MM.1S (cell line): ENCODE measurements around the gene RXRA.

ENCODE experiments used
- DNase-seq: peaks from one replicate; pipeline ENCODE4 v3.0.0-alpha.2; 2015
- H2AFZ ChIP-seq: fragments of 300-600 bp; sonication (generic); 2 replicates; pipeline ENCODE4 v1.6.0; 2016; ENCODE audit warnings: antibody characterized with exemption, low read length
- H3F3A ChIP-seq: fragments of 300-600 bp; sonication (generic); 2 replicates; pipeline ENCODE4 v1.6.1; 2016; ENCODE audit warnings: mild to moderate bottlenecking, antibody characterized with exemption, low read length, moderate library complexity, mixed read lengths; ENCODE audit not compliant: insufficient read depth
- H3K27ac ChIP-seq: fragments of 300-600 bp; sonication (generic); 2 replicates; pipeline ENCODE4 v1.5.1; 2016; ENCODE audit warnings: mild to moderate bottlenecking, low read length
- H3K27me3 ChIP-seq: fragments of 300-600 bp; sonication (generic); replicated peaks from 2 replicates; pipeline ENCODE4 v1.6.0; 2016; ENCODE audit warnings: low read length; ENCODE audit not compliant: insufficient read depth
- H3K36me3 ChIP-seq: fragments of 300-600 bp; sonication (generic); replicated peaks from 2 replicates; pipeline ENCODE4 v1.6.1; 2016; ENCODE audit warnings: mild to moderate bottlenecking, low read length, mixed read lengths; ENCODE audit not compliant: insufficient read depth
- H3K4me1 ChIP-seq: fragments of 300-600 bp; sonication (generic); 2 replicates; pipeline ENCODE4 v1.6.1; 2016; ENCODE audit warnings: low read length, mixed read lengths
- H3K4me2 ChIP-seq: fragments of 300-600 bp; sonication (generic); 2 replicates; pipeline ENCODE4 v1.6.0; 2016; ENCODE audit warnings: low read depth, low read length
- H3K4me3 ChIP-seq: fragments of 300-600 bp; sonication (generic); 2 replicates; pipeline ENCODE4 v1.5.1; 2016; ENCODE audit warnings: low read length, mixed read lengths
- H3K79me2 ChIP-seq: fragments of 300-600 bp; sonication (generic); 2 replicates; pipeline ENCODE4 v1.6.1; 2016; ENCODE audit warnings: mixed run types, low read length, mixed read lengths
- H3K9ac ChIP-seq: fragments of 300-600 bp; sonication (generic); 2 replicates; pipeline ENCODE4 v1.6.1; 2016; ENCODE audit warnings: low read length, mixed read lengths
- H3K9me2 ChIP-seq: fragments of 300-600 bp; sonication (generic); replicated peaks from 2 replicates; pipeline ENCODE4 v1.6.1; 2016; ENCODE audit warnings: mild to moderate bottlenecking, low read length, mixed read lengths; ENCODE audit not compliant: insufficient read depth
- H3K9me3 ChIP-seq: fragments of 300-600 bp; sonication (generic); replicated peaks from 2 replicates; pipeline ENCODE4 v1.6.1; 2016; ENCODE audit warnings: mild to moderate bottlenecking, low read length, mixed read lengths; ENCODE audit not compliant: insufficient read depth
- H4K20me1 ChIP-seq: fragments of 300-600 bp; sonication (generic); 2 replicates; pipeline ENCODE4 v1.6.1; 2016; ENCODE audit warnings: mild to moderate bottlenecking, low read length, moderate library complexity, mixed read lengths; ENCODE audit not compliant: insufficient read depth
- CTCF ChIP-seq: fragments of 300-600 bp; sonication (generic); IDR thresholded peaks from 2 replicates; pipeline ENCODE4 v1.5.1; 2016; ENCODE audit warnings: antibody characterized with exemption, low read length, mixed read lengths
- EZH2 ChIP-seq: fragments of 300-600 bp; sonication (generic); optimal IDR thresholded peaks from 2 replicates; pipeline ENCODE3; 2017; ENCODE audit warnings: low read depth, mild to moderate bottlenecking, antibody characterized with exemption, low read length, mixed read lengths
- EZH2phosphoT487 ChIP-seq: fragments of 300-600 bp; sonication (generic); IDR thresholded peaks from 2 replicates; pipeline ENCODE4 v1.6.1; 2018; ENCODE audit warnings: antibody characterized with exemption, low read length

RXRA gene

GRCh38 chr9:134330590-134330989, 4.3 kb downstream of the RXRA start:
- Histone ChIP-seq H3K4me2 (no peak overlapping the region), H3K36me3 (no peaks in the 10 kb centered on the region), H3K9ac (no peak overlapping the region), H3K27ac (no peak overlapping the region), H4K20me1 (peaks cover 3% of the 10 kb centered on the region; the same call in 1 of the 2 replicates), H2AFZ (no peak overlapping the region), H3K9me3 (no peaks in the 10 kb centered on the region), H3F3A (peaks cover 2% of the 10 kb centered on the region; the same call in 1 of the 2 replicates), H3K9me2 (no peaks in the 10 kb centered on the region), H3K27me3 (no peaks in the 10 kb centered on the region), H3K4me1 (no peaks in the 10 kb centered on the region), H3K4me3 (no peak overlapping the region), H3K79me2 (peaks cover 58% of the 10 kb centered on the region)
- DNase-seq: no peak
- TF ChIP-seq EZH2phosphoT487 (no peak), EZH2 (no peak), CTCF (no peak)

GRCh38 chr9:134331186-134332025, 5.2 kb downstream of the RXRA start:
- Histone ChIP-seq H3K4me2 (no peak overlapping the region), H3K9me3 (no peaks in the 10 kb centered on the region), H3K27me3 (no peaks in the 10 kb centered on the region), H3K9me2 (no peaks in the 10 kb centered on the region), H4K20me1 (peaks cover 3% of the 10 kb centered on the region; the same call in 1 of the 2 replicates), H3K4me1 (no peaks in the 10 kb centered on the region), H3K36me3 (no peaks in the 10 kb centered on the region), H3K79me2 (peaks cover 58% of the 10 kb centered on the region), H3K4me3 (no peak overlapping the region), H3K27ac (no peak overlapping the region), H3K9ac (no peak overlapping the region), H3F3A (no peaks in the 10 kb centered on the region), H2AFZ (no peak overlapping the region)
- TF ChIP-seq EZH2 (no peak), CTCF (no peak)
- DNase-seq: no peak

- no peak overlapping the region for H3K27ac ChIP-seq
- H4K20me1 ChIP-seq: peaks cover 3% of the 10 kb centered on the region; the same call in 1 of the 2 replicates
- no peaks in the 10 kb centered on the region for H3K9me3 ChIP-seq
- no peaks in the 10 kb centered on the region for H3K27me3 ChIP-seq
- H3K9ac ChIP-seq: no peak overlapping the region
- no peaks in the 10 kb centered on the region for H3K4me1 ChIP-seq
- TF ChIP-seq EZH2 (no peak), CTCF (no peak), EZH2phosphoT487 (no peak)
- H3K4me3 ChIP-seq: no peak overlapping the region
- H3K9me2 ChIP-seq: no peaks in the 10 kb centered on the region
- H3F3A ChIP-seq: no peaks in the 10 kb centered on the region
- no peak overlapping the region for H3K4me2 ChIP-seq
- no peak overlapping the region for H2AFZ ChIP-seq
- no peaks in the 10 kb centered on the region for H3K36me3 ChIP-seq
- no peak for DNase-seq
- H3K79me2 ChIP-seq: peaks cover 54% of the 10 kb centered on the region
These were observed 6.0 kb downstream of the RXRA start for GRCh38 chr9:134332266-134332665.
